ENCODE results near the gene UPK1A. TPM values are rescaled to one million over a fixed set of nuclear protein-coding genes. Genes with fewer than 3 reads are reported as not detected.

Gene UPK1A
- total RNA-seq, 1 experiment from 2014 or later, result not detected

DNA sequence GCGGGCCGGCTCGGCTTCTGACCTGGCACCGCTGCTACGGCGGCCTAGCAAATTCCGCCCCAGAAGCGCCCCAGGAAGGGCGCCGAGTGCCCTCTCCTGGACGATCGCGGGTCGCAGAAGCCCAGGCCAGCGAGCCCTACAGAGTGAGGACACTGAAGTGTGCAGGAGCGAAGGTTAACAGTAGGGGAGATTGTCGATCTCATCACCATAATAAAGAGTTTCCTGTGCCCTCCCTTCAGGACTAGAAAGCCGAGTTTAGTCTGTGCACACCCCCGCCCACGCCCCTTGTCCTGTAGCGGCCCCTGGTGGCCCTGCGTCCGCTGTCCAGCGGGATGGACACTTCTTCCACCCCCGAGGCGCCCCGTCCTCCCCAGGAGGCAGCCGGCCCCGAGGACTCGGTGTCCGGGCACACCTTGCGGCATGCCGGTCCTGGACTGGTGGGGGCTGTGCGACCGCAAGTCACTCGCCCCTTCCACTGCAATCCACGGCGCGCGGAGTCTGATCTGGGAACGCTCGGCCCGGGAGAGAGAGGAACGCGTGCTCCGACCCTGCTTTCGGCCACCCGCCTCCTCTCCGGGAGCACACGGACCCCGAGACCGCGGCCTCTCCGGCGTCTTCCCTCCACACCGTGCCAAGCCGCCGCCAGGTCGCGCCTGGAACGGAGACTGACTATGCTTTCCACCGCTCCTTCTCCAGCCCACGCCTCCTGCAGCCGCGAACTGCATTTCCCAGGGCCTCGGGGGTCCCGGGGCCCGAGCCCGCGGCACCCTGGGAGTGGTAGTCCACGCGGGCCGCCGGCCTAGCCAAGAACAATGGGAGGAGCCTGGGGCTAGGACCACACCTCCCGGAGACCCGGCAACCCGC, 50.7 kb downstream of the UPK1A start:
- Histone ChIP-seq H3K27ac (ENCODE audit: low read depth, low read length, poor library complexity, severe bottlenecking) (peak overlapping the region; percentile 89), H3K27me3 (replicated peaks; ENCODE audit: insufficient read depth, low read depth, low read length, poor library complexity) (no peaks in the 10 kb centered on the region), H3K9me3 (ENCODE audit: low read depth, low read length, poor library complexity, severe bottlenecking) (no peaks in the 10 kb centered on the region), H3K4me1 (ENCODE audit: insufficient read depth, low read length, poor library complexity, severe bottlenecking) (peaks cover 8% of the 10 kb centered on the region), H3K4me3 (ENCODE audit: low read depth, low read length, poor library complexity, severe bottlenecking) (peak overlapping the region; percentile 96), H3K36me3 (ENCODE audit: insufficient read depth, low read length, poor library complexity, severe bottlenecking) (peaks cover 16% of the 10 kb centered on the region)
- peak; percentile 98 for DNase-seq (ENCODE audit: low spot score)
- POLR2A ChIA-PET (ENCODE audit: low non-redundant PET), result no interaction called here
- intact Hi-C loops (cut with micrococcal nuclease; ENCODE audit: unreplicated experiment), result loop anchor here (2.0 kb wide), 2 partner anchors 22 to 168 kb away; no protein-coding TSS in a partner anchor
- CTCF ChIA-PET, result no interaction called here
- BruUV-seq (replicated peaks), result no TSS peak
- no peak for TF ChIP-seq EZH2 (IDR thresholded peaks at IDR 0.05; ENCODE audit: borderline replicate concordance, low read depth, low read length, poor library complexity, severe bottlenecking)
- TF ChIP-seq, protein P1, sequence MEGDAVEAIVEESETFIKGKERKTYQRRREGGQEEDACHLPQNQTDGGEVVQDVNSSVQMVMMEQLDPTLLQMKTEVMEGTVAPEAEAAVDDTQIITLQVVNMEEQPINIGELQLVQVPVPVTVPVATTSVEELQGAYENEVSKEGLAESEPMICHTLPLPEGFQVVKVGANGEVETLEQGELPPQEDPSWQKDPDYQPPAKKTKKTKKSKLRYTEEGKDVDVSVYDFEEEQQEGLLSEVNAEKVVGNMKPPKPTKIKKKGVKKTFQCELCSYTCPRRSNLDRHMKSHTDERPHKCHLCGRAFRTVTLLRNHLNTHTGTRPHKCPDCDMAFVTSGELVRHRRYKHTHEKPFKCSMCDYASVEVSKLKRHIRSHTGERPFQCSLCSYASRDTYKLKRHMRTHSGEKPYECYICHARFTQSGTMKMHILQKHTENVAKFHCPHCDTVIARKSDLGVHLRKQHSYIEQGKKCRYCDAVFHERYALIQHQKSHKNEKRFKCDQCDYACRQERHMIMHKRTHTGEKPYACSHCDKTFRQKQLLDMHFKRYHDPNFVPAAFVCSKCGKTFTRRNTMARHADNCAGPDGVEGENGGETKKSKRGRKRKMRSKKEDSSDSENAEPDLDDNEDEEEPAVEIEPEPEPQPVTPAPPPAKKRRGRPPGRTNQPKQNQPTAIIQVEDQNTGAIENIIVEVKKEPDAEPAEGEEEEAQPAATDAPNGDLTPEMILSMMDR (conservative IDR thresholded peaks at IDR 0.05; ENCODE audit: low read depth, low read length), result peak; percentile 87

DNA sequence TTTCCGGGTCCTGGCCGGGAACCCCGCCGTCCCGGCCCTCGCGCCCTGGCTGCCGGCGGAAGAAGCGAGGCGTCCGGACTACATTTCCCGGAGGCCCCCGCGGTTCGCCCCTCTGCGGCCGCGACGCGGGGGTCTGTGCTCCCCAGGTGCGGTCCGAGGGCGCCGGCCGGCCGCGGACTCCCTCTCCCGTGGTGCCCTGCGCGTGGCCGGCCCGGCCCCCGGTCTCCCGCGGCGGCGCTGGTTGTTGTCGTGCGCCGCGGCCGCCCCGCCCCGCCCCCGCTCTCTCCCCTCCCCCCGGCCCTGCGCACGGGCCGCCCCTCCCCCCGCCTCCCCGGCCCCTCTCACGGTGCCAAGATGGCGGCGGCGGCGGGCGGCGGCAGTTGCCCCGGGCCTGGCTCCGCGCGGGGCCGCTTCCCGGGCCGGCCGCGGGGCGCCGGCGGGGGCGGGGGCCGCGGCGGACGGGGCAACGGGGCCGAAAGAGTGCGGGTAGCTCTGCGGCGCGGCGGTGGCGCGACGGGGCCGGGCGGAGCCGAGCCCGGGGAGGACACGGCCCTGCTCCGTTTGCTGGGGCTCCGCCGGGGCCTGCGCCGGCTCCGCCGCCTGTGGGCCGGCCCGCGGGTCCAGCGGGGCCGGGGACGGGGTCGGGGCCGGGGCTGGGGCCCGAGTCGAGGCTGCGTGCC, 51.5 kb downstream of the UPK1A start, which contains the start of gene KMT2B:
KMT2B (plus strand) TSS at position 339 of the 680 bp plus-strand sequence; CDS start at position 355, 16 bp downstream.
- intact Hi-C loops (cut with micrococcal nuclease; ENCODE audit: unreplicated experiment), result loop anchor here (2.0 kb wide), 2 partner anchors 23 to 169 kb away; no protein-coding TSS in a partner anchor
- no TSS peak for BruUV-seq (replicated peaks)
- Histone ChIP-seq H3K4me1 (ENCODE audit: insufficient read depth, low read length, poor library complexity, severe bottlenecking) (peaks cover 8% of the 10 kb centered on the region), H3K36me3 (ENCODE audit: insufficient read depth, low read length, poor library complexity, severe bottlenecking) (peaks cover 23% of the 10 kb centered on the region), H3K27me3 (replicated peaks; ENCODE audit: insufficient read depth, low read depth, low read length, poor library complexity) (no peaks in the 10 kb centered on the region), H3K9me3 (ENCODE audit: low read depth, low read length, poor library complexity, severe bottlenecking) (no peaks in the 10 kb centered on the region), H3K27ac (ENCODE audit: low read depth, low read length, poor library complexity, severe bottlenecking) (peak within 1 kb of the TSS; percentile 90), H3K4me3 (ENCODE audit: low read depth, low read length, poor library complexity, severe bottlenecking) (peak within 1 kb of the TSS; percentile 96)
- no peak for DNase-seq (ENCODE audit: low spot score)
- TF ChIP-seq EZH2 (IDR thresholded peaks at IDR 0.05; ENCODE audit: borderline replicate concordance, low read depth, low read length, poor library complexity, severe bottlenecking), result no peak
- TF ChIP-seq, protein P1 (conservative IDR thresholded peaks at IDR 0.05; ENCODE audit: low read depth, low read length), result no peak
- POLR2A ChIA-PET (ENCODE audit: low non-redundant PET), result no interaction called here
- CTCF ChIA-PET, result no interaction called here

DNA sequence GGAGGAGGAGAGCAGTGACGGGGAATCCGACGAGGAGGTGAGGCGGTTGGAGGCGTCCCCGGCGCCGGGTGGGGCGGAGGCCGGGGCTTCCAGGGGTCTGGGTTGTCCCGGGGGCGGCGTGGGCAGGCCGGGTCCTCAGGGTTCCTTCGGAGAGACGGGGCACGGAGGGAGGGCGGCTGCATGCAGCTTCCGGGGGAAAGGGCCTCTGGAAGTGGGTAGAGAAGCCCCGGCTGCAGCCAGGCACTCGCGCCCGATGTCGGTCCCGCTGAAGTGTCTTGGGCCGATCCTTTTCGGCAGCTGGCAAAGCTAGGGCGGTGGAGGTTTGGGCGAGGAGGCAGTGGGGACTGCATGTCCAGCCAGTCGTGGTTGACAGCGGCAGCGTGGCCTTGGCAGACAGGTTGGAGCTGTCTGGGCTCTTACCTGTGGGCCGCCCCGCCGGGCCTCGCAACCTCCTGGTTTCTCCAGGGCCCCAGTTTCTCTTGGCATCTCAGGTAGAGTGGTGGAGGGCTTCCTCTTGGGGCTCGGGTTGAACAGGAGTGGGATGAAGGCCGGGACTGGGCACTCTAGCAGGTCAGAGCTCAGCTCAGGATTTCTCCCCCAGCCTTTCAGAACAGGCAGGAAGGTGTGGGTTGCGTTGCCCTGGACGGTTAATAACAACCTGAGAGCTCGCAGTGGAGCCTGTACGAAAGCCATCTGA, 52.2 kb downstream of the UPK1A start:
- peak; percentile 35 for DNase-seq (ENCODE audit: low spot score)
- intact Hi-C loops (cut with micrococcal nuclease; ENCODE audit: unreplicated experiment), result no loop called here

More for the DNA sequence above, 52.2 kb downstream of the UPK1A start:
- no TSS peak for BruUV-seq (replicated peaks)
- Histone ChIP-seq H3K9me3 (ENCODE audit: low read depth, low read length, poor library complexity, severe bottlenecking) (no peaks in the 10 kb centered on the region), H3K27ac (ENCODE audit: low read depth, low read length, poor library complexity, severe bottlenecking) (peak overlapping the region; percentile 90), H3K27me3 (replicated peaks; ENCODE audit: insufficient read depth, low read depth, low read length, poor library complexity) (no peaks in the 10 kb centered on the region), H3K4me1 (ENCODE audit: insufficient read depth, low read length, poor library complexity, severe bottlenecking) (peaks cover 8% of the 10 kb centered on the region), H3K4me3 (ENCODE audit: low read depth, low read length, poor library complexity, severe bottlenecking) (peak overlapping the region; percentile 96), H3K36me3 (ENCODE audit: insufficient read depth, low read length, poor library complexity, severe bottlenecking) (peaks cover 30% of the 10 kb centered on the region)
- TF ChIP-seq, protein P1 (conservative IDR thresholded peaks at IDR 0.05; ENCODE audit: low read depth, low read length), result no peak
- TF ChIP-seq EZH2 (IDR thresholded peaks at IDR 0.05; ENCODE audit: borderline replicate concordance, low read depth, low read length, poor library complexity, severe bottlenecking), result no peak
- ChIA-PET CTCF (no interaction called here), POLR2A (ENCODE audit: low non-redundant PET) (no interaction called here)
